GM23338 (cell line): Measurements from ENCODE around the gene DHFR. TPM values are rescaled to one million over a fixed set of nuclear protein-coding genes. Genes with fewer than 3 reads are reported as not detected.

Experiments used
- ATAC-seq: fragments of 200-7000 bp; cut with Tn5 transposase; 3 replicates; pipeline ENCODE4 v1.9.1; 2020
- DNase-seq: peaks from one replicate; pipeline ENCODE4 v3.0.0-alpha.2; 2015; ENCODE audit warnings: low spot score
- H2AFZ ChIP-seq: fragments of 200-600 bp; sonication (generic); 2 replicates; pipeline ENCODE4 v1.8.0; 2016; ENCODE audit warnings: antibody characterized with exemption, mild to moderate bottlenecking, moderate library complexity
- H3F3A ChIP-seq: fragments of 200-600 bp; sonication (generic); replicated peaks from 2 replicates; pipeline ENCODE4 v1.8.0; 2017; ENCODE audit warnings: antibody characterized with exemption, mixed run types, low read depth
- H3K27ac ChIP-seq: fragments of 200-600 bp; sonication (generic); 2 replicates; pipeline ENCODE4 v1.6.1; 2016; ENCODE audit warnings: low read depth
- H3K27me3 ChIP-seq: fragments of 200-600 bp; sonication (generic); 2 replicates; pipeline ENCODE4 v1.8.0; 2016; ENCODE audit warnings: mild to moderate bottlenecking, mixed run types, moderate library complexity; ENCODE audit not compliant: insufficient read depth
- H3K36me3 ChIP-seq: fragments of 200-600 bp; sonication (generic); 2 replicates; pipeline ENCODE4 v1.8.0; 2016; ENCODE audit warnings: mild to moderate bottlenecking; ENCODE audit not compliant: insufficient read depth
- H3K4me1 ChIP-seq: fragments of 200-600 bp; sonication (generic); 2 replicates; pipeline ENCODE4 v1.8.0; 2016; ENCODE audit warnings: mild to moderate bottlenecking, moderate library complexity; ENCODE audit not compliant: insufficient read depth
- H3K4me2 ChIP-seq: fragments of 200-600 bp; sonication (generic); 2 replicates; pipeline ENCODE4 v1.7.1; 2017; ENCODE audit warnings: mixed run types
- H3K4me3 ChIP-seq: fragments of 200-600 bp; sonication (generic); 2 replicates; pipeline ENCODE4 v1.6.1; 2016; ENCODE audit warnings: mixed run types
- H3K79me2 ChIP-seq: fragments of 200-600 bp; sonication (generic); replicated peaks from 2 replicates; pipeline ENCODE4 v1.8.0; 2017; ENCODE audit warnings: mild to moderate bottlenecking; ENCODE audit not compliant: insufficient read depth
- H3K9me2 ChIP-seq: fragments of 200-600 bp; sonication (generic); 2 replicates; pipeline ENCODE4 v1.8.0; 2017; ENCODE audit not compliant: insufficient read depth
- H4K20me1 ChIP-seq: fragments of 200-600 bp; sonication (generic); replicated peaks from 2 replicates; pipeline ENCODE4 v1.8.0; 2017; ENCODE audit warnings: mild to moderate bottlenecking; ENCODE audit not compliant: insufficient read depth
- H3K27ac Mint-ChIP-seq: 2 replicates; pipeline ENCODE4 v1.8.0; 2020; ENCODE audit warnings: inconsistent platforms, mild to moderate bottlenecking, moderate library complexity, mixed read lengths
- H3K27me3 Mint-ChIP-seq: 3 replicates; pipeline ENCODE4 v1.8.0; 2022; ENCODE audit warnings: low read depth, mild to moderate bottlenecking, moderate library complexity, mixed read lengths, inconsistent platforms; ENCODE audit not compliant: insufficient read depth, poor library complexity
- H3K36me3 Mint-ChIP-seq: 3 replicates; pipeline ENCODE4 v1.8.0; 2021; ENCODE audit warnings: low read depth, mild to moderate bottlenecking, inconsistent platforms, moderate library complexity, mixed read lengths
- H3K4me1 Mint-ChIP-seq: 3 replicates; pipeline ENCODE4 v1.8.0; 2020; ENCODE audit warnings: mild to moderate bottlenecking, inconsistent platforms, mixed read lengths
- H3K4me3 Mint-ChIP-seq: 3 replicates; pipeline ENCODE4 v1.8.0; 2021; ENCODE audit warnings: moderate library complexity, mild to moderate bottlenecking, inconsistent platforms, mixed read lengths
- H3K9me3 Mint-ChIP-seq: 3 replicates; pipeline ENCODE4 v1.8.0; 2020; ENCODE audit warnings: moderate library complexity, mild to moderate bottlenecking, inconsistent platforms, mixed read lengths
- CREB1 ChIP-seq: fragments of 250-450 bp; sonication (Bioruptor Pico); IDR thresholded peaks from 2 replicates; pipeline ENCODE4 v1.5.0; 2020; ENCODE audit warnings: low read depth, mild to moderate bottlenecking, moderate library complexity
- CTCF ChIP-seq, 2 experiments: fragments of 200-600 bp in 1 of 2; sonication (generic) in 1 of 2; conservative IDR thresholded peaks; 2 replicates each; pipeline versions ENCODE4 v1.5.1 to v1.6.1; 2016 to 2017; ENCODE audit warnings: antibody characterized with exemption in 2 of 2, low read depth in 2 of 2, mild to moderate bottlenecking in 2 of 2, moderate library complexity in 1 of 2
- ETS1 ChIP-seq: IDR thresholded peaks from 2 replicates; pipeline ENCODE4 v1.6.1; 2016; ENCODE audit warnings: antibody characterized with exemption
- EZH2 ChIP-seq: fragments of 200-600 bp; sonication (generic); IDR thresholded peaks from one replicate; pipeline ENCODE4 v1.8.0; 2017; ENCODE audit warnings: antibody characterized with exemption, mild to moderate bottlenecking, low read depth; ENCODE audit not compliant: unreplicated experiment
- EZH2phosphoT487 ChIP-seq: fragments of 200-600 bp; sonication (generic); IDR thresholded peaks from one replicate; pipeline ENCODE4 v1.8.1; 2018; ENCODE audit warnings: antibody characterized with exemption; ENCODE audit not compliant: unreplicated experiment
- JUNB ChIP-seq: IDR thresholded peaks from one replicate; pipeline ENCODE4 v1.6.1; 2016; ENCODE audit warnings: antibody characterized with exemption; ENCODE audit not compliant: unreplicated experiment
- NANOG ChIP-seq: IDR thresholded peaks from 2 replicates; pipeline ENCODE4 v1.6.1; 2016; ENCODE audit warnings: antibody characterized with exemption, borderline replicate concordance
- POLR2AphosphoS5 ChIP-seq: IDR thresholded peaks from 2 replicates; pipeline ENCODE4 v1.6.1; 2016; ENCODE audit warnings: antibody characterized with exemption, low read depth
- STAT1 ChIP-seq: IDR thresholded peaks from one replicate; pipeline ENCODE4 v1.6.1; 2016; ENCODE audit warnings: antibody characterized with exemption; ENCODE audit not compliant: unreplicated experiment
- ZNF114 ChIP-seq: fragments of 250-450 bp; sonication (Bioruptor Pico); IDR thresholded peaks from 2 replicates; pipeline ENCODE4 v1.5.0; 2020; ENCODE audit warnings: mild to moderate bottlenecking, moderate library complexity
- ZNF331 ChIP-seq: fragments of 250-450 bp; sonication (Bioruptor Pico); IDR thresholded peaks from 2 replicates; pipeline ENCODE4 v1.5.0; 2020; ENCODE audit warnings: low read depth, mild to moderate bottlenecking, moderate library complexity
- ZNF462 ChIP-seq: fragments of 250-450 bp; sonication (Bioruptor Pico); IDR thresholded peaks from 2 replicates; pipeline ENCODE4 v1.5.0; 2020; ENCODE audit warnings: mild to moderate bottlenecking, moderate library complexity
- polyA plus RNA-seq: library from polyadenylated mRNA; unstranded; fragments of >200 nt; fragmentation: Nextera tagmentation; extraction: Ambion mirVana; gene quantifications from 2 replicates; pipeline ENCODE4 v1.2.1, GENCODE V29; 2016
- total RNA-seq: library from RNA; depleted of rRNA; stranded (reverse); fragments of >200 nt; shearing (Covaris generic); gene quantifications from 2 replicates; pipeline ENCODE4 v1.2.3, GENCODE V29; 2014
- TF ChIP-seq, protein P1 (sequence below): IDR thresholded peaks from one replicate; pipeline ENCODE4 v1.6.1; 2018; ENCODE audit warnings: antibody characterized with exemption; ENCODE audit not compliant: unreplicated experiment

DHFR gene
- total and polyA plus RNA-seq, 2 experiments from 2014 or later = 56.2 to 95.6 TPM

- H2AFZ ChIP-seq = no peak overlapping the region
- Mint-ChIP-seq H3K9me3 (no peaks in the 10 kb centered on the region; the same call in 2 of the 3 replicates), H3K27me3 (peaks cover 4% of the 10 kb centered on the region), H3K4me1 (no peaks in the 10 kb centered on the region), H3K27ac (no peak overlapping the region), H3K4me3 (no peak overlapping the region), H3K36me3 (peaks cover 85% of the 10 kb centered on the region)
- H3K79me2 ChIP-seq = peaks cover 3% of the 10 kb centered on the region
- no peaks in the 10 kb centered on the region for H3K27me3 ChIP-seq
- DNase-seq = no peak
- no peaks in the 10 kb centered on the region for H3K4me1 ChIP-seq
- no peak for ATAC-seq
- H3F3A ChIP-seq = no peaks in the 10 kb centered on the region
- no peak for TF ChIP-seq ZNF462 (CRISPR knock-in tag)
- no peak for TF ChIP-seq CTCF (conservative IDR thresholded peaks at IDR 0.05; ENCODE audit: low read depth in 2 of 2)
- TF ChIP-seq JUNB = no peak
- TF ChIP-seq ETS1 = no peak
- no peak for TF ChIP-seq STAT1
- TF ChIP-seq ZNF331 (CRISPR knock-in tag) = no peak
- no peak for TF ChIP-seq EZH2phosphoT487
- TF ChIP-seq, protein P1, sequence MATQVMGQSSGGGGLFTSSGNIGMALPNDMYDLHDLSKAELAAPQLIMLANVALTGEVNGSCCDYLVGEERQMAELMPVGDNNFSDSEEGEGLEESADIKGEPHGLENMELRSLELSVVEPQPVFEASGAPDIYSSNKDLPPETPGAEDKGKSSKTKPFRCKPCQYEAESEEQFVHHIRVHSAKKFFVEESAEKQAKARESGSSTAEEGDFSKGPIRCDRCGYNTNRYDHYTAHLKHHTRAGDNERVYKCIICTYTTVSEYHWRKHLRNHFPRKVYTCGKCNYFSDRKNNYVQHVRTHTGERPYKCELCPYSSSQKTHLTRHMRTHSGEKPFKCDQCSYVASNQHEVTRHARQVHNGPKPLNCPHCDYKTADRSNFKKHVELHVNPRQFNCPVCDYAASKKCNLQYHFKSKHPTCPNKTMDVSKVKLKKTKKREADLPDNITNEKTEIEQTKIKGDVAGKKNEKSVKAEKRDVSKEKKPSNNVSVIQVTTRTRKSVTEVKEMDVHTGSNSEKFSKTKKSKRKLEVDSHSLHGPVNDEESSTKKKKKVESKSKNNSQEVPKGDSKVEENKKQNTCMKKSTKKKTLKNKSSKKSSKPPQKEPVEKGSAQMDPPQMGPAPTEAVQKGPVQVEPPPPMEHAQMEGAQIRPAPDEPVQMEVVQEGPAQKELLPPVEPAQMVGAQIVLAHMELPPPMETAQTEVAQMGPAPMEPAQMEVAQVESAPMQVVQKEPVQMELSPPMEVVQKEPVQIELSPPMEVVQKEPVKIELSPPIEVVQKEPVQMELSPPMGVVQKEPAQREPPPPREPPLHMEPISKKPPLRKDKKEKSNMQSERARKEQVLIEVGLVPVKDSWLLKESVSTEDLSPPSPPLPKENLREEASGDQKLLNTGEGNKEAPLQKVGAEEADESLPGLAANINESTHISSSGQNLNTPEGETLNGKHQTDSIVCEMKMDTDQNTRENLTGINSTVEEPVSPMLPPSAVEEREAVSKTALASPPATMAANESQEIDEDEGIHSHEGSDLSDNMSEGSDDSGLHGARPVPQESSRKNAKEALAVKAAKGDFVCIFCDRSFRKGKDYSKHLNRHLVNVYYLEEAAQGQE = no peak
- TF ChIP-seq POLR2AphosphoS5 = no peak
- no peak for TF ChIP-seq NANOG
- no peak for TF ChIP-seq CREB1 (CRISPR knock-in tag)
- no peak for TF ChIP-seq ZNF114 (CRISPR knock-in tag)
- no peak for TF ChIP-seq EZH2
- H3K9me2 ChIP-seq = no peaks in the 10 kb centered on the region
- peaks cover 72% of the 10 kb centered on the region for H3K36me3 ChIP-seq
- no peak overlapping the region for H3K4me3 ChIP-seq
- H4K20me1 ChIP-seq = peaks cover 20% of the 10 kb centered on the region
- no peak overlapping the region for H3K4me2 ChIP-seq
- no peak overlapping the region for H3K27ac ChIP-seq
Measured at GRCh38 chr5:80644900-80645299, 9.9 kb downstream of the DHFR start.
